GM12878 (cell line): ENCODE results near the gene SLC24A3. TPM values are rescaled to one million over a fixed set of nuclear protein-coding genes. Genes with fewer than 3 reads are reported as not detected.

Experiments
- ATAC-seq: fragments of 200-7000 bp; cut with Tn5 transposase; 3 replicates; pipeline ENCODE4 v1.9.1; 2020; ENCODE audit warnings: mild to moderate bottlenecking, moderate library complexity
- BruUV-seq: library from RNA; stranded (reverse); fragments of 400-500 nt; replicated peaks from 2 replicates; lab custom pipeline; 2021; lab: Mats Ljungman, UMichigan
- CTCF ChIA-PET: fragments of 300-600 bp; sonication (Branson Sonifier 250); formaldehyde crosslinking; extraction: SDS; loops from one replicate; lab custom pipeline; 2021; ENCODE audit warnings: inconsistent platforms; lab: Yijun Ruan, JAX
- POLR2A ChIA-PET: fragments of 350-600 bp; formaldehyde crosslinking; extraction: SDS; loops from one replicate; lab custom pipeline; 2021; ENCODE audit warnings: inconsistent platforms; lab: Charles Lee
- RAD21 ChIA-PET: fragments of 300-600 bp; sonication (Branson Sonifier 250); formaldehyde crosslinking; loops from one replicate; lab custom pipeline; 2023; ENCODE audit warnings: antibody characterized with exemption; ENCODE audit not compliant: unreplicated experiment; lab: Charles Lee
- SMC1A ChIA-PET: fragments of 300-600 bp; sonication (Branson Sonifier 250); formaldehyde crosslinking; loops from one replicate; lab custom pipeline; 2023; ENCODE audit not compliant: unreplicated experiment, uncharacterized antibody; lab: Charles Lee
- DNase-seq: peaks from one replicate; pipeline ENCODE4 v3.0.0-alpha.2; 2011; ENCODE audit warnings: low read depth, low spot score
- FAIRE-seq: peaks from 3 replicates; lab custom pipeline; 2011; peaks lifted over from hg19 to GRCh38; lab: Jason Lieb, UNC
- H2AFZ ChIP-seq: 2 replicates; pipeline ENCODE4 v1.6.0; 2011; ENCODE audit warnings: low read depth, low read length, control low read depth; ENCODE audit not compliant: control insufficient read depth
- H3K27ac ChIP-seq: 2 replicates; pipeline ENCODE4 v1.5.1; 2011; ENCODE audit warnings: control low read depth; ENCODE audit not compliant: control insufficient read depth, insufficient read depth
- H3K27me3 ChIP-seq, 2 experiments: replicated peaks in 1 of 2; 2 replicates each; pipeline versions ENCODE4 v1.6.0 to v1.6.1; 2011; ENCODE audit warnings: low read length in 1 of 2; ENCODE audit not compliant: control insufficient read depth in 2 of 2, insufficient read depth in 2 of 2
- H3K36me3 ChIP-seq, 2 experiments: 2 replicates each; pipeline ENCODE4 v1.5.1; 2011; ENCODE audit warnings: low read length in 1 of 2; ENCODE audit not compliant: control insufficient read depth in 2 of 2, insufficient read depth in 2 of 2
- H3K4me1 ChIP-seq: 2 replicates; pipeline ENCODE4 v1.6.1; 2011; ENCODE audit warnings: mild to moderate bottlenecking, low read length, moderate library complexity, mixed read lengths; ENCODE audit not compliant: control insufficient read depth, insufficient read depth
- H3K4me2 ChIP-seq: 2 replicates; pipeline ENCODE4 v1.6.0; 2011; ENCODE audit warnings: control low read depth; ENCODE audit not compliant: control insufficient read depth, insufficient read depth
- H3K4me3 ChIP-seq: fragments of 200-600 bp; sonication (generic); 2 replicates; pipeline ENCODE4 v1.5.1; 2016
- H3K79me2 ChIP-seq: 2 replicates; pipeline ENCODE4 v1.6.0; 2011; ENCODE audit warnings: low read length; ENCODE audit not compliant: control insufficient read depth, insufficient read depth
- H3K9ac ChIP-seq: 2 replicates; pipeline ENCODE4 v1.8.0; 2011; ENCODE audit warnings: low read length, control low read depth, mixed read lengths; ENCODE audit not compliant: control insufficient read depth, insufficient read depth
- H3K9me3 ChIP-seq: replicated peaks from 3 replicates; pipeline ENCODE4 v1.5.1; 2011; ENCODE audit warnings: mild to moderate bottlenecking, low read length; ENCODE audit not compliant: control insufficient read depth, insufficient read depth
- H4K20me1 ChIP-seq: 2 replicates; pipeline ENCODE4 v1.6.0; 2011; ENCODE audit not compliant: control insufficient read depth, insufficient read depth
- BCL3 ChIP-seq: IDR thresholded peaks from 2 replicates; pipeline ENCODE4 v1.6.1; 2011; ENCODE audit warnings: borderline replicate concordance, low read depth, mild to moderate bottlenecking, moderate library complexity, low read length; ENCODE audit not compliant: insufficient read depth, poor library complexity, severe bottlenecking
- BRCA1 ChIP-seq: IDR thresholded peaks from 2 replicates; pipeline ENCODE4 v1.6.1; 2011; ENCODE audit warnings: low read depth, low read length, improper control_type of control experiment
- E2F8 ChIP-seq: fragments of 450-650 bp; IDR thresholded peaks from 2 replicates; pipeline ENCODE4 v1.6.1; 2018; ENCODE audit warnings: mild to moderate bottlenecking, low read depth, moderate library complexity; ENCODE audit not compliant: partially characterized antibody
- GATAD2B ChIP-seq: fragments of 450-650 bp; conservative IDR thresholded peaks from 2 replicates; pipeline ENCODE4 v1.6.1; 2017; ENCODE audit warnings: low read depth, mild to moderate bottlenecking, moderate library complexity
- NFIC ChIP-seq: IDR thresholded peaks from 2 replicates; pipeline ENCODE4 v1.6.1; 2012; ENCODE audit warnings: low read depth, mild to moderate bottlenecking, inconsistent platforms, low read length, moderate library complexity
- NFXL1 ChIP-seq: fragments of 450-650 bp; IDR thresholded peaks from 2 replicates; pipeline ENCODE4 v1.6.1; 2017; ENCODE audit warnings: antibody characterized with exemption, mild to moderate bottlenecking, borderline replicate concordance
- STAT1 ChIP-seq: fragments of 450-650 bp; conservative IDR thresholded peaks from 2 replicates; pipeline ENCODE4 v1.6.1; 2014; ENCODE audit warnings: antibody characterized with exemption, mild to moderate bottlenecking
- USF2 ChIP-seq: IDR thresholded peaks from 2 replicates; pipeline ENCODE4 v1.6.1; 2011; ENCODE audit warnings: low read depth, low read length, improper control_type of control experiment, borderline replicate concordance
- ZNF24 ChIP-seq: fragments of 450-650 bp; IDR thresholded peaks from 2 replicates; pipeline ENCODE4 v1.6.1; 2017; ENCODE audit warnings: antibody characterized with exemption, mild to moderate bottlenecking
- ZNF622 ChIP-seq: fragments of 450-650 bp; IDR thresholded peaks from 2 replicates; pipeline ENCODE4 v1.6.1; 2017; ENCODE audit warnings: mild to moderate bottlenecking, inconsistent platforms
- WGBS: methylation state at CpG from one replicate; pipeline ENCODE4 v1.1.6; 2016; ENCODE audit warnings: low lambda C conversion rate; ENCODE audit not compliant: insufficient replicate concordance, insufficient coverage; ENCODE audit errors: missing lambda C conversion rate; 5-methylcytosine and 5-hydroxymethylcytosine counted together
- in situ Hi-C: fragments of 300-500 bp; cut with MboI; formaldehyde crosslinking; loops from 9 replicates; pipeline ENCODE4 v1.14.3; 2018; ENCODE audit warnings: mixed read lengths
- intact Hi-C: fragments of 100-400 bp; cut with micrococcal nuclease; formaldehyde crosslinking; loops from one replicate; pipeline ENCODE4 v1.14.2; 2022; ENCODE audit not compliant: unreplicated experiment
- polyA plus RNA-seq, 11 experiments: library from polyadenylated mRNA; depleted of rRNA in 4 of 11; unstranded in 6 of 11; stranded (reverse) in 5 of 11; fragments of >200 nt; fragmentation: Nextera tagmentation in 4 of 11; fragmentation: Illumina TruSeq in 1 of 11; extraction: Ambion mirVana in 4 of 11; extraction: Trizol in 1 of 11; gene quantifications; 1 replicate in 1 of 11; 2 replicates in 10 of 11; pipeline versions ENCODE4 v1.2.1 to v1.2.3, GENCODE V29; 2011 to 2016; ENCODE audit warnings: inconsistent platforms in 2 of 11, missing spikeins in 2 of 11, low read depth in 1 of 11
- total RNA-seq, 4 experiments: library from RNA; depleted of rRNA in 3 of 4; stranded (reverse); fragments of >200 nt in 3 of 4; fragmentation: Illumina TruSeq in 1 of 4; extraction: Trizol in 1 of 4; gene quantifications; 2 replicates each; pipeline versions ENCODE4 v1.2.1 to v1.2.3, GENCODE V29; 2013 to 2021

Gene SLC24A3
- total and polyA plus RNA-seq, 10 of the 15 experiments (the other 5 are each of a cell fraction or from before 2014, with no cell fraction given) = 0.04 TPM; not detected in 9

DNA sequence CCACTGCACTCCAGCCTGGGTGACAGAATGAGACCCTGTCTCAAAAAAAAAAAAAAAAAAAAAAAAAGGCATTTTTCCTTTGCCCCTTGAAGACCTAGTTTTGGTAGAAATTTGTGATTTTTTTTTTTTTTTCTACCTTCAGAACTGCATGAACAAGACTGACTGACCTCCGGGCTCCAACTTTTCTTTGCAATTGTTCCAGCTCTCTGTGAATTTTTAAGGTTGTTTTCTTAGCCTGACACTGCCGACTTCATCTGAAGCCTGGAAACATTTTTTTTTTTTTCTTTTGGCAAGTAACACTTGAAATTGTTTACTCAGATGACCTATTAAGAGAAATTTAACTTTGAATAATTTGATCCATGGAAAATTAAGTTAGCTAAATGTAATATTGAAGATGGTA is 73.0 kb downstream of the SLC24A3 start (continued):
- TF ChIP-seq BRCA1 = no peak

DNA sequence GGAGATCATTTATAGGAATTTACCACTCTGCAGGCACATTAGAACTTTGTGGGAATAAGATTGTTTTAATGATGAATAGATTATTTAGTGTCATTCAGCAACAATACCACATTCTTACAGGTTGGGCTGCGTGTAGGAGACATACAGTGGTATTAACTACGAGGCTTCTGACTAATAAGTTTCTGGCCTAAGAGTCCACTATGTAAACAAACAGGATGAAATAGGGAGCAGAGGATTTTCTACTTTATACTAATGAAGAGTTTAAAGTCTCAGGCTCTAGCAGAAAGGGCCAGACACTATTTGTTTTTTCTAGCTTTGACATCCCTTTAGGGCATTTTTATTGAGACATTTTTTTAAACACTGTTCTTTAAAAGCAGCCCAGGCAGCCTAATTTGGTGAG is 75.6 kb downstream of the SLC24A3 start:
- no peaks in the 10 kb centered on the region for H3K79me2 ChIP-seq
- FAIRE-seq (no peak), DNase-seq (no peak), ATAC-seq (no peak)
- WGBS = 0% methylated on average over 2 of the region's 2 CpGs
- H2AFZ ChIP-seq = no peak overlapping the region
- no peaks in the 10 kb centered on the region; a peak in 1 of 4 replicates for H3K27me3 ChIP-seq
- H3K4me3 ChIP-seq = no peak overlapping the region
- TF ChIP-seq ZNF24 = no peak
- no peak for TF ChIP-seq BCL3
- no peak for TF ChIP-seq E2F8
- TF ChIP-seq ZNF622 = no peak
- TF ChIP-seq GATAD2B = no peak
- TF ChIP-seq USF2 = no peak
- TF ChIP-seq NFXL1 = no peak
- no peak for TF ChIP-seq NFIC
- TF ChIP-seq STAT1 = no peak
- no peaks in the 10 kb centered on the region for H3K4me1 ChIP-seq
- no peak overlapping the region for H3K4me2 ChIP-seq
- H3K9me3 ChIP-seq = no peaks in the 10 kb centered on the region
- ChIA-PET RAD21 (no interaction called here), CTCF (no interaction called here), SMC1A (no interaction called here), POLR2A (no interaction called here)
- no peak overlapping the region for H3K27ac ChIP-seq
- in situ Hi-C loops (no loop called here), intact Hi-C loops (no loop called here)
- BruUV-seq = no TSS peak
- no peaks in the 10 kb centered on the region for H4K20me1 ChIP-seq
- no peak overlapping the region for H3K9ac ChIP-seq
- no peaks in the 10 kb centered on the region for H3K36me3 ChIP-seq
